ENCODE data around the gene ATXN7L1. TPM values are rescaled to one million over a fixed set of nuclear protein-coding genes. Genes with fewer than 3 reads are reported as not detected.

The ATXN7L1 gene
- total and polyA plus RNA-seq, 3 experiments from 2014 or later: 9.0 to 18.0 (median 9.7) TPM

GRCh38 chr7:105584165-105584564, 292.2 kb downstream of the ATXN7L1 start:
- Histone ChIP-seq H3K27me3 (ENCODE audit: insufficient read depth, low read length, poor library complexity, severe bottlenecking) (no peaks in the 10 kb centered on the region), H3K9me3 (ENCODE audit: low read length) (no peaks in the 10 kb centered on the region), H3K4me3 (ENCODE audit: low read length) (no peak overlapping the region), H3K36me3 (ENCODE audit: insufficient read depth, low read length) (no peaks in the 10 kb centered on the region), H3K4me1 (ENCODE audit: insufficient read depth, low read length) (peaks cover 7% of the 10 kb centered on the region), H3K27ac (ENCODE audit: low read depth, low read length) (no peak overlapping the region)
- H3K36me3 Mint-ChIP-seq: peaks cover 0 to 18% (median 4%) of the 10 kb centered on the region in 3 donors
- H3K27me3 Mint-ChIP-seq: peaks cover 9 to 22% of the 10 kb centered on the region in 2 donors
- CTCF ChIA-PET: no interaction called here
- POLR2A ChIA-PET: no interaction called here
- H3K27ac Mint-ChIP-seq: no peak overlapping the region
- DNase-seq: no peak
- peaks cover 6 to 13% (median 11%) of the 10 kb centered on the region in 3 donors for H3K4me1 Mint-ChIP-seq
- no peak overlapping the region for H3K4me3 Mint-ChIP-seq
- peaks cover 0 to 10% (median 4%) of the 10 kb centered on the region in 5 donors for H3K9me3 Mint-ChIP-seq

- peaks cover 0 to 10% (median 4%) of the 10 kb centered on the region in 5 donors for H3K9me3 Mint-ChIP-seq
- H3K36me3 Mint-ChIP-seq: peaks cover 0 to 18% (median 5%) of the 10 kb centered on the region in 3 donors
- ChIA-PET CTCF (no interaction called here), POLR2A (no interaction called here)
- Histone ChIP-seq H3K9me3 (ENCODE audit: low read length) (no peaks in the 10 kb centered on the region), H3K36me3 (ENCODE audit: insufficient read depth, low read length) (no peaks in the 10 kb centered on the region), H3K27ac (ENCODE audit: low read depth, low read length) (no peak overlapping the region), H3K4me3 (ENCODE audit: low read length) (no peak overlapping the region), H3K4me1 (ENCODE audit: insufficient read depth, low read length) (peaks cover 7% of the 10 kb centered on the region), H3K27me3 (ENCODE audit: insufficient read depth, low read length, poor library complexity, severe bottlenecking) (no peaks in the 10 kb centered on the region)
- no peak overlapping the region for H3K27ac Mint-ChIP-seq
- peaks cover 6 to 9% (median 8%) of the 10 kb centered on the region in 3 donors for H3K4me1 Mint-ChIP-seq
- H3K27me3 Mint-ChIP-seq: peaks cover 9 to 22% of the 10 kb centered on the region in 2 donors
- no peak for DNase-seq
- no peak overlapping the region for H3K4me3 Mint-ChIP-seq
These were observed 293.3 kb downstream of the ATXN7L1 start for GRCh38 chr7:105583061-105583460.

GRCh38 chr7:105581066-105581811, 295.2 kb downstream of the ATXN7L1 start, which contains the start of gene EFCAB10:
EFCAB10 (minus strand) TSS chr7:105581493; CDS start chr7:105581463, 30 bp downstream.
- CTCF ChIA-PET: interaction anchor here (0.5 kb wide), 1 partner anchor 663 kb away, joined by 3 read pairs; no protein-coding TSS in a partner anchor
- peak in 4 of 5 donors; percentile 10 to 60 (median 24) for DNase-seq
- Mint-ChIP-seq H3K4me1 (peaks cover 6 to 8% (median 7%) of the 10 kb centered on the region in 3 donors), H3K4me3 (peak within 1 kb of the TSS; percentile 58 to 89 (median 69)), H3K36me3 (peaks cover 0 to 18% (median 5%) of the 10 kb centered on the region in 3 donors), H3K27me3 (peaks cover 9 to 22% of the 10 kb centered on the region in 2 donors), H3K27ac (no peak within 1 kb of the TSS), H3K9me3 (peaks cover 0 to 10% (median 4%) of the 10 kb centered on the region in 5 donors)
- no peaks in the 10 kb centered on the region for H3K9me3 ChIP-seq (ENCODE audit: low read length)
- peak within 1 kb of the TSS; percentile 36 for H3K4me3 ChIP-seq (ENCODE audit: low read length)
- peaks cover 7% of the 10 kb centered on the region for H3K4me1 ChIP-seq (ENCODE audit: insufficient read depth, low read length)
- no peak within 1 kb of the TSS for H3K27ac ChIP-seq (ENCODE audit: low read depth, low read length)
- POLR2A ChIA-PET: no interaction called here
- H3K36me3 ChIP-seq (ENCODE audit: insufficient read depth, low read length): no peaks in the 10 kb centered on the region
- no peaks in the 10 kb centered on the region for H3K27me3 ChIP-seq (ENCODE audit: insufficient read depth, low read length, poor library complexity, severe bottlenecking)

- Histone ChIP-seq H3K27me3 (ENCODE audit: insufficient read depth, low read length, poor library complexity, severe bottlenecking) (no peaks in the 10 kb centered on the region), H3K4me1 (ENCODE audit: insufficient read depth, low read length) (peaks cover 7% of the 10 kb centered on the region), H3K36me3 (ENCODE audit: insufficient read depth, low read length) (no peaks in the 10 kb centered on the region), H3K9me3 (ENCODE audit: low read length) (no peaks in the 10 kb centered on the region), H3K27ac (ENCODE audit: low read depth, low read length) (no peak overlapping the region), H3K4me3 (ENCODE audit: low read length) (no peak overlapping the region)
- Mint-ChIP-seq H3K4me1 (peaks cover 6 to 8% (median 7%) of the 10 kb centered on the region in 3 donors), H3K27me3 (peaks cover 9 to 22% of the 10 kb centered on the region in 2 donors), H3K27ac (no peak overlapping the region), H3K36me3 (peaks cover 0 to 18% (median 5%) of the 10 kb centered on the region in 3 donors), H3K9me3 (peaks cover 0 to 10% (median 4%) of the 10 kb centered on the region in 5 donors), H3K4me3 (peak overlapping the region in 1 of 7 donors; percentile 24)
- ChIA-PET CTCF (interaction anchor here (1.5 kb wide), 1 partner anchor 49 kb away, joined by 3 read pairs; no protein-coding TSS in a partner anchor), POLR2A (no interaction called here)
- no peak for DNase-seq
These were observed 296.2 kb downstream of the ATXN7L1 start for GRCh38 chr7:105580022-105580740.

- no peaks in the 10 kb centered on the region for H3K27me3 ChIP-seq (ENCODE audit: insufficient read depth, low read length, poor library complexity, severe bottlenecking)
- no peaks in the 10 kb centered on the region for H3K9me3 ChIP-seq (ENCODE audit: low read length)
- POLR2A ChIA-PET: no interaction called here
- H3K4me3 ChIP-seq (ENCODE audit: low read length): no peak overlapping the region
- peaks cover 0 to 7% (median 5%) of the 10 kb centered on the region in 3 donors for H3K36me3 Mint-ChIP-seq
- no peak for DNase-seq
- no peaks in the 10 kb centered on the region for H3K36me3 ChIP-seq (ENCODE audit: insufficient read depth, low read length)
- CTCF ChIA-PET: interaction anchor here (1.5 kb wide), 1 partner anchor 47 kb away, joined by 3 read pairs; no protein-coding TSS in a partner anchor
- H3K27me3 Mint-ChIP-seq: peaks cover 9 to 22% of the 10 kb centered on the region in 2 donors
- peaks cover 6 to 8% (median 7%) of the 10 kb centered on the region in 3 donors for H3K4me1 Mint-ChIP-seq
- no peak overlapping the region for H3K4me3 Mint-ChIP-seq
- no peak overlapping the region for H3K27ac Mint-ChIP-seq
- H3K9me3 Mint-ChIP-seq: no peaks in the 10 kb centered on the region
- H3K4me1 ChIP-seq (ENCODE audit: insufficient read depth, low read length): peaks cover 7% of the 10 kb centered on the region
- no peak overlapping the region for H3K27ac ChIP-seq (ENCODE audit: low read depth, low read length)
These were observed 297.9 kb downstream of the ATXN7L1 start for GRCh38 chr7:105578496-105578895.

GRCh38 chr7:105577251-105577650, 299.1 kb downstream of the ATXN7L1 start:
- no peaks in the 10 kb centered on the region for H3K9me3 ChIP-seq (ENCODE audit: low read length)
- DNase-seq: no peak
- H3K36me3 Mint-ChIP-seq: peaks cover 0 to 1% (median under 1%) of the 10 kb centered on the region in 3 donors
- H3K4me3 Mint-ChIP-seq: no peak overlapping the region
- H3K4me1 ChIP-seq (ENCODE audit: insufficient read depth, low read length): peaks cover 7% of the 10 kb centered on the region
- peak overlapping the region in 2 of 8 donors; percentile 65 to 72 for H3K27ac Mint-ChIP-seq
- no peaks in the 10 kb centered on the region for H3K27me3 ChIP-seq (ENCODE audit: insufficient read depth, low read length, poor library complexity, severe bottlenecking)
- H3K9me3 Mint-ChIP-seq: no peaks in the 10 kb centered on the region
- H3K4me1 Mint-ChIP-seq: peaks cover 5 to 8% (median 7%) of the 10 kb centered on the region in 3 donors
- H3K36me3 ChIP-seq (ENCODE audit: insufficient read depth, low read length): peaks cover under 1% of the 10 kb centered on the region
- no peak overlapping the region for H3K27ac ChIP-seq (ENCODE audit: low read depth, low read length)
- ChIA-PET CTCF (no interaction called here), POLR2A (no interaction called here)
- H3K27me3 Mint-ChIP-seq: peaks cover 6 to 15% of the 10 kb centered on the region in 2 donors
- no peak overlapping the region for H3K4me3 ChIP-seq (ENCODE audit: low read length)

- H3K4me3 Mint-ChIP-seq: no peak overlapping the region
- H3K36me3 Mint-ChIP-seq: peaks cover 4 to 25% (median 9%) of the 10 kb centered on the region in 3 donors
- Histone ChIP-seq H3K36me3 (ENCODE audit: insufficient read depth, low read length) (peaks cover 4% of the 10 kb centered on the region), H3K27me3 (ENCODE audit: insufficient read depth, low read length, poor library complexity, severe bottlenecking) (no peaks in the 10 kb centered on the region), H3K27ac (ENCODE audit: low read depth, low read length) (no peak overlapping the region), H3K4me3 (ENCODE audit: low read length) (no peak overlapping the region), H3K4me1 (ENCODE audit: insufficient read depth, low read length) (no peaks in the 10 kb centered on the region), H3K9me3 (ENCODE audit: low read length) (no peaks in the 10 kb centered on the region)
- H3K9me3 Mint-ChIP-seq: no peaks in the 10 kb centered on the region
- H3K4me1 Mint-ChIP-seq: no peaks in the 10 kb centered on the region
- ChIA-PET CTCF (no interaction called here), POLR2A (no interaction called here)
- DNase-seq: no peak
- peak overlapping the region in 1 of 8 donors; percentile 7 for H3K27ac Mint-ChIP-seq
- H3K27me3 Mint-ChIP-seq: no peaks in the 10 kb centered on the region
These were observed 304.5 kb downstream of the ATXN7L1 start for GRCh38 chr7:105571891-105572290.

GRCh38 chr7:105567821-105568220, 308.6 kb downstream of the ATXN7L1 start:
- no peaks in the 10 kb centered on the region for H3K4me1 ChIP-seq (ENCODE audit: insufficient read depth, low read length)
- Mint-ChIP-seq H3K4me1 (no peaks in the 10 kb centered on the region), H3K9me3 (no peaks in the 10 kb centered on the region), H3K4me3 (no peak overlapping the region), H3K27ac (peak overlapping the region in 2 of 8 donors; percentile 40 to 58), H3K36me3 (peaks cover 7 to 55% (median 15%) of the 10 kb centered on the region in 3 donors), H3K27me3 (no peaks in the 10 kb centered on the region)
- no peaks in the 10 kb centered on the region for H3K9me3 ChIP-seq (ENCODE audit: low read length)
- DNase-seq: no peak
- H3K27me3 ChIP-seq (ENCODE audit: insufficient read depth, low read length, poor library complexity, severe bottlenecking): no peaks in the 10 kb centered on the region
- no peak overlapping the region for H3K27ac ChIP-seq (ENCODE audit: low read depth, low read length)
- H3K4me3 ChIP-seq (ENCODE audit: low read length): no peak overlapping the region
- CTCF ChIA-PET: no interaction called here
- H3K36me3 ChIP-seq (ENCODE audit: insufficient read depth, low read length): peaks cover 10% of the 10 kb centered on the region
- POLR2A ChIA-PET: no interaction called here
